BJ (cell line): ENCODE measurements around the gene DGKD. TPM values are rescaled to one million over a fixed set of nuclear protein-coding genes. Genes with fewer than 3 reads are reported as not detected.

Experiments
- CTCF ChIA-PET: fragments of 350-600 bp; formaldehyde crosslinking; extraction: SDS; loops from one replicate; lab custom pipeline; 2021; ENCODE audit warnings: antibody characterized with exemption, inconsistent platforms; lab: Yijun Ruan, JAX
- POLR2A ChIA-PET: fragments of 300-600 bp; sonication (Branson Sonifier 250); formaldehyde crosslinking; extraction: SDS; loops from one replicate; lab custom pipeline; 2021; ENCODE audit warnings: antibody characterized with exemption; lab: Charles Lee
- DNase-seq: peaks from one replicate; pipeline ENCODE4 v3.0.0-alpha.2; 2011; ENCODE audit warnings: low read depth
- H3K27me3 ChIP-seq: 2 replicates; pipeline ENCODE4 v1.6.0; 2011; ENCODE audit warnings: low read length; ENCODE audit not compliant: control insufficient read depth, insufficient read depth
- H3K36me3 ChIP-seq: 2 replicates; pipeline ENCODE4 v1.5.1; 2011; ENCODE audit warnings: low read length; ENCODE audit not compliant: control insufficient read depth, insufficient read depth
- H3K4me3 ChIP-seq: 2 replicates; pipeline ENCODE4 v1.5.1; 2011; ENCODE audit warnings: low read depth, mild to moderate bottlenecking, control low read depth, low read length
- polyA plus RNA-seq: library from polyadenylated mRNA; depleted of rRNA; stranded (reverse); fragments of >200 nt; gene quantifications from 2 replicates; pipeline ENCODE4 v1.2.3, GENCODE V29; 2011
- TF ChIP-seq, protein P1 (sequence below): IDR thresholded peaks from 2 replicates; pipeline ENCODE4 v1.5.1; 2011; ENCODE audit warnings: low read depth, mild to moderate bottlenecking, control low read depth, inconsistent platforms, low read length, moderate library complexity; ENCODE audit not compliant: insufficient read depth

DGKD gene
- polyA plus RNA-seq, 1 experiment: 8.5 TPM

DNA sequence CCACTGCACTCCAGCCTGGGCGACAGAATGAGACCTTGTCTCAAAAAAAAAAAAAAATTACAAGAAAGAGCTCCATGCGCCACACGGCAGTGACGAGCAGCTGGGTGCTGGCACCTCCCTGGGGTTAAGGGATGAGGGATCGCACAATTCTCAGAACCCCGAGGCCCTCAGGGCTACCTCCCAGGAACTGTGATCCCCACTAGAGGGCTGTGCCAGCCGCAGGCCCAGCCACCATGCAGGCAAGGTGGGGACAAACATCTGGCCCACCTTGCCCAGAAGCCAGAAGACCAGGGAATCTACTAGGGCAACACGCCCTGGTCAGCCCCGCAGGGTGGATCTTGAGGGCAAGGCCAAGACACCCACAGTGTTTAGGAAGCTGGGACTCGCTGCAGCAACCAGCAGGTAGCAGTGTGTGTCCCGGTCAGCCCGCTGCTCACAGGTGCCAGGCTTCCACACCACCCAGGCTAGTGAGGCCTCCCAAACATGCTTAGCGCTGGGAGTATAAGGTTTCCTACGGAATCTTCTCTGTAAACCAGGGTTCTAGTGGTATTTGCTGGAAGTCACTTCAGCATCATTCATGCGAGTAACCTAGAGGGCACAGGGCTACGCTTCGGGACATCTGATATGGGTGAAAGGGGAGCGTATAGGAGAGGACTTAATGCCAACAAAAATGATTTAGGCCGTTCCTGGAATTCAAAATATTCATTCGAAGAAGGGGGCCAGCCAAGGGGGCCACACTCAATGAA, 39.9 kb upstream of the DGKD start:
- H3K27me3 ChIP-seq: peaks cover 10% of the 10 kb centered on the region
- H3K36me3 ChIP-seq: no peaks in the 10 kb centered on the region
- ChIA-PET POLR2A (no interaction called here), CTCF (interaction anchor here (0.7 kb wide), 1 partner anchor 57 kb away, joined by 3 read pairs; no protein-coding TSS in a partner anchor)
- TF ChIP-seq, protein P1, sequence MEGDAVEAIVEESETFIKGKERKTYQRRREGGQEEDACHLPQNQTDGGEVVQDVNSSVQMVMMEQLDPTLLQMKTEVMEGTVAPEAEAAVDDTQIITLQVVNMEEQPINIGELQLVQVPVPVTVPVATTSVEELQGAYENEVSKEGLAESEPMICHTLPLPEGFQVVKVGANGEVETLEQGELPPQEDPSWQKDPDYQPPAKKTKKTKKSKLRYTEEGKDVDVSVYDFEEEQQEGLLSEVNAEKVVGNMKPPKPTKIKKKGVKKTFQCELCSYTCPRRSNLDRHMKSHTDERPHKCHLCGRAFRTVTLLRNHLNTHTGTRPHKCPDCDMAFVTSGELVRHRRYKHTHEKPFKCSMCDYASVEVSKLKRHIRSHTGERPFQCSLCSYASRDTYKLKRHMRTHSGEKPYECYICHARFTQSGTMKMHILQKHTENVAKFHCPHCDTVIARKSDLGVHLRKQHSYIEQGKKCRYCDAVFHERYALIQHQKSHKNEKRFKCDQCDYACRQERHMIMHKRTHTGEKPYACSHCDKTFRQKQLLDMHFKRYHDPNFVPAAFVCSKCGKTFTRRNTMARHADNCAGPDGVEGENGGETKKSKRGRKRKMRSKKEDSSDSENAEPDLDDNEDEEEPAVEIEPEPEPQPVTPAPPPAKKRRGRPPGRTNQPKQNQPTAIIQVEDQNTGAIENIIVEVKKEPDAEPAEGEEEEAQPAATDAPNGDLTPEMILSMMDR: no peak
- no peak for DNase-seq
- no peak overlapping the region for H3K4me3 ChIP-seq

DNA sequence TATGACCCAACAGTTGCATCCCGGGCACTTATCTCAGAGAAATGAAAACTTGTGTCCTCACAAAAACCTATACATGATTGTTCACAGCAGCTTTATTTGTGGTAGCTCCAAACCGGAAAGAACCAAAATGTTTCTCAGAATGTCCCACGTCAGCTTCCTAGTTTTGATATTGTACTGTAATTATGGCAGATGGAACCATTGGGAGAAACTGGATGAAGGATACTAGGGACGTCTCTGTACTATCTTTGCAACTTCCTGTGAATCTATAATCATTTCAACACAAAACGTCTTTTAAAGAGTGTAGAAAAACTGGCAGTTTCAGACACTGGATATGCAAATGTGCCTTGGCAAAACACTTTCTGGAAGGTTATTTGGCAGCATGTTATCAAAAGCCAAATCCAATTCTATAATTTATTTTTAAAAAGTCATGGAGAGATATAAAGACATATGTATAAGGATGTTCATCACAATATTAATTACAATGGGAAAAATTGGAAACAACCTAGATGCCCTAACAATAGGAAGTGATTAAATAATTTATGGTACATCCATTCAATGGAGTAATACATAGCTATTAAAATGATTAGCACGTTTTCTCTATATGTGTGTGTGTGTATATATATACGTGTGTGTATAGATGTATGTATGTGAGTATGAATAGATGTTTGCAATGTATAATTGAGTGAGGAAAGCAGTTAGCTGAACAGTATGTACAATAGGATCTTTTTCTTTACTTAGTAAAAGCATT, 36.9 kb upstream of the DGKD start:
- Histone ChIP-seq H3K27me3 (peaks cover 22% of the 10 kb centered on the region), H3K36me3 (no peaks in the 10 kb centered on the region), H3K4me3 (no peak overlapping the region)
- TF ChIP-seq, protein P1: no peak
- no peak for DNase-seq
- POLR2A ChIA-PET: no interaction called here
- CTCF ChIA-PET: interaction anchor here (1.2 kb wide), 1 partner anchor 11 kb away, joined by 3 read pairs; no protein-coding TSS in a partner anchor

DNA sequence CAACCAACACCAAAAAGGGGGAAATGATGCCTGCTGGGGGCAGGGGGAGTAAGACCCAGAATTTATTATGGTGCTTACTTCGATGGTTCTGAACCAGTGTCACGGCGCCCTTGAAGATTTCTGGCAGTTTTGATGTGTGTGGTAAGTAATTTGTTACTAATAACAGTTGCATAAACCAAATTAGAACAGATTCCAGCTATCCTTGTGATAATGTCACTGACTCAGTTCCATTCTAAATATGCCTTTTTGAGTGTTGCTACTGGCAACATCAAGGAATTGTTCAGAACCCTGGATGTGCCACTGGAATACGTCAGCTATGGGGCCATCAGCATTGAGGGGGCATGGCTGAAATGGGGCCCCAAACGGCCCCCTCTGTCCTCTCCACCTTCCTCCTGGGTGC, 35.0 kb upstream of the DGKD start:
- POLR2A ChIA-PET: no interaction called here
- H3K4me3 ChIP-seq: no peak overlapping the region
- no peaks in the 10 kb centered on the region for H3K36me3 ChIP-seq
- TF ChIP-seq, protein P1: no peak
- CTCF ChIA-PET: no interaction called here
- H3K27me3 ChIP-seq: peaks cover 20% of the 10 kb centered on the region
- DNase-seq: no peak

- DNase-seq: no peak
- TF ChIP-seq, protein P1: no peak
- H3K4me3 ChIP-seq: no peak overlapping the region
- H3K27me3 ChIP-seq: peaks cover 19% of the 10 kb centered on the region
- ChIA-PET POLR2A (no interaction called here), CTCF (no interaction called here)
- H3K36me3 ChIP-seq: no peaks in the 10 kb centered on the region
Observed at GRCh38 chr2:233320470-233320869, 33.8 kb upstream of the DGKD start.

DNA sequence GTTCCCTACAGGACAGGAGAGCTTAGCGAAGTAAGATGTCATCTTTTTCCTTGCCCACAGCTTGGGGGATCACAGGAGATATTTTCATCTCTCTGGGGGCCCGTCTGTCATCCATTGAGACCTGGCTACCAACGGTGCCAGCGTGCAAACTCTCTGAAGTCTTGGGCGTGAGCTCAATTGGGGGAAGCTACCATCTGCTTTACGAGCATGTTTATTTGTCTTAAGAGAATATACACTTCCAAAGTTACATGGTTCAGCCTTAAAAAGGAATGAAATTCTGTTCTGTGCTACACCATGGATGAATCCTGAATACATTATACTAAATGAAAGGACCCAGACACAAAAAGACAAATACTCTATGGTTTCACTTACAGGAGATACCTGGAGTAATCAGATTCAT, 33.1 kb upstream of the DGKD start:
- POLR2A ChIA-PET: no interaction called here
- Histone ChIP-seq H3K36me3 (no peaks in the 10 kb centered on the region), H3K27me3 (peaks cover 19% of the 10 kb centered on the region), H3K4me3 (no peak overlapping the region)
- CTCF ChIA-PET: interaction anchor here (0.8 kb wide), 1 partner anchor 10 kb away, joined by 3 read pairs; no protein-coding TSS in a partner anchor
- no peak for DNase-seq
- TF ChIP-seq, protein P1: no peak
